Measurements from ENCODE around the gene MDM1.

Gene MDM1

GRCh38 chr12:68321140-68321539 lies 11.0 kb downstream of the MDM1 start:
- H3K4me3 ChIP-seq (ENCODE audit: low read length), result no peak overlapping the region
- no peak for TF ChIP-seq ZNF274 (IDR thresholded peaks at IDR 0.05; ENCODE audit: low read depth, low read length)

- TF ChIP-seq ZNF274 (IDR thresholded peaks at IDR 0.05; ENCODE audit: low read depth, low read length), result no peak
- no peak overlapping the region for H3K4me3 ChIP-seq (ENCODE audit: low read length)
Observed at GRCh38 chr12:68319988-68320623, 12.1 kb downstream of the MDM1 start.

- no peak for TF ChIP-seq ZNF274 (IDR thresholded peaks at IDR 0.05; ENCODE audit: low read depth, low read length)
- no peak overlapping the region for H3K4me3 ChIP-seq (ENCODE audit: low read length)
Observed at GRCh38 chr12:68317047-68317667, 15.0 kb downstream of the MDM1 start.

- no peak overlapping the region for H3K4me3 ChIP-seq (ENCODE audit: low read length)
- TF ChIP-seq ZNF274 (IDR thresholded peaks at IDR 0.05; ENCODE audit: low read depth, low read length), result no peak
Observed at GRCh38 chr12:68310370-68310769, 21.8 kb downstream of the MDM1 start.

GRCh38 chr12:68306564-68306963 lies 25.6 kb downstream of the MDM1 start:
- no peak overlapping the region for H3K4me3 ChIP-seq (ENCODE audit: low read length)
- TF ChIP-seq ZNF274 (IDR thresholded peaks at IDR 0.05; ENCODE audit: low read depth, low read length), result no peak

- H3K4me3 ChIP-seq (ENCODE audit: low read length), result no peak overlapping the region
- TF ChIP-seq ZNF274 (IDR thresholded peaks at IDR 0.05; ENCODE audit: low read depth, low read length), result no peak
Observed at GRCh38 chr12:68305278-68305677, 26.9 kb downstream of the MDM1 start.

- H3K4me3 ChIP-seq (ENCODE audit: low read length), result no peak overlapping the region
- TF ChIP-seq ZNF274 (IDR thresholded peaks at IDR 0.05; ENCODE audit: low read depth, low read length), result no peak
Observed at GRCh38 chr12:68304626-68305025, 27.5 kb downstream of the MDM1 start.

GRCh38 chr12:68303850-68304249 lies 28.3 kb downstream of the MDM1 start:
- TF ChIP-seq ZNF274 (IDR thresholded peaks at IDR 0.05; ENCODE audit: low read depth, low read length), result no peak
- no peak overlapping the region for H3K4me3 ChIP-seq (ENCODE audit: low read length)

GRCh38 chr12:68297929-68298328 lies 34.2 kb downstream of the MDM1 start:
- no peak for TF ChIP-seq ZNF274 (IDR thresholded peaks at IDR 0.05; ENCODE audit: low read depth, low read length)
- no peak overlapping the region for H3K4me3 ChIP-seq (ENCODE audit: low read length)

GRCh38 chr12:68294251-68294650 lies 37.9 kb downstream of the MDM1 start:
- TF ChIP-seq ZNF274 (IDR thresholded peaks at IDR 0.05; ENCODE audit: low read depth, low read length), result no peak

GRCh38 chr12:68293347-68293746 lies 38.8 kb downstream of the MDM1 start:
- no peak overlapping the region for H3K4me3 ChIP-seq (ENCODE audit: low read length)
- no peak for TF ChIP-seq ZNF274 (IDR thresholded peaks at IDR 0.05; ENCODE audit: low read depth, low read length)

More at GRCh38 chr12:68294251-68294650, 37.9 kb downstream of the MDM1 start:
- H3K4me3 ChIP-seq (ENCODE audit: low read length), result no peak overlapping the region

- TF ChIP-seq ZNF274 (IDR thresholded peaks at IDR 0.05; ENCODE audit: low read depth, low read length), result no peak
- H3K4me3 ChIP-seq (ENCODE audit: low read length), result no peak overlapping the region
Observed at GRCh38 chr12:68292151-68292943, 39.8 kb downstream of the MDM1 start.

- no peak overlapping the region for H3K4me3 ChIP-seq (ENCODE audit: low read length)
- no peak for TF ChIP-seq ZNF274 (IDR thresholded peaks at IDR 0.05; ENCODE audit: low read depth, low read length)
Observed at GRCh38 chr12:68291396-68292036, 40.6 kb downstream of the MDM1 start.

- H3K4me3 ChIP-seq (ENCODE audit: low read length), result no peak overlapping the region
- no peak for TF ChIP-seq ZNF274 (IDR thresholded peaks at IDR 0.05; ENCODE audit: low read depth, low read length)
Observed at GRCh38 chr12:68290126-68290525, 42.0 kb downstream of the MDM1 start.

Measured in GM08714 (cell line).